Muscle of back (tissue), 10 donors: Measurements from ENCODE around the gene CCDC80. TPM values are rescaled to one million over a fixed set of nuclear protein-coding genes. Genes with fewer than 3 reads are reported as not detected.

ENCODE experiments used
- polyA plus RNA-seq, 10 donors: library from polyadenylated mRNA; unstranded; fragments of 120-200 nt; gene quantifications; one replicate each; pipeline ENCODE4 v1.2.1, GENCODE V29; 2013; ENCODE audit not compliant: insufficient read length in 10 of 10

Gene CCDC80
- polyA plus RNA-seq, 10 donors = 66.4 to 165 (median 107) TPM

Other genes starting within 250 kb of the CCDC80 start
- gene BTLA, start 141.7 kb downstream of the CCDC80 start, polyA plus RNA-seq = under 1 TPM in 7 of 10 donors, not detected in 3; 0.07 to 0.76 (median 0.36) TPM
- 10 to 100 TPM; 29.4 to 34.9 (median 30.8) TPM for gene ATG3, start 79.2 kb downstream of the CCDC80 start, polyA plus RNA-seq
- gene SLC35A5, start 79.1 kb downstream of the CCDC80 start, polyA plus RNA-seq = 10 to 100 TPM; 19.6 to 36.5 (median 31.6) TPM
- gene CD200R1L, start 205.7 kb upstream of the CCDC80 start, polyA plus RNA-seq = not detected